ENCODE measurements around the gene RHOA. TPM values are rescaled to one million over a fixed set of nuclear protein-coding genes. Genes with fewer than 3 reads are reported as not detected.

Gene RHOA
- total and polyA plus RNA-seq, 2 of the 13 experiments (the other 11 are each of a cell fraction or from before 2014, with no cell fraction given) = 131 to 177 TPM

- ATAC-seq (no peak), DNase-seq (ENCODE audit: low spot score) (no peak), FAIRE-seq (no peak)
- H3K4me3 ChIP-seq (replicated peaks in 1 of 3; ENCODE audit: insufficient read depth in 1 of 3, low read depth in 2 of 3, low read length in 3 of 3) = no peak overlapping the region
- 91% methylated on average over 1 of the region's 1 CpG for WGBS (ENCODE audit: low lambda C conversion rate)
- no peak overlapping the region for H2AFZ ChIP-seq (ENCODE audit: low read length)
- intact Hi-C loops (cut with micrococcal nuclease; ENCODE audit: unreplicated experiment) = no loop called here
- ChIA-PET POLR2A (no interaction called here), CTCF (ENCODE audit: low intra/inter-chr PET ratio, low total read pairs) (no interaction called here)
- H3K9me3 ChIP-seq (ENCODE audit: low read length) = no peaks in the 10 kb centered on the region
- no peak overlapping the region for H3K9ac ChIP-seq (ENCODE audit: insufficient read depth, low read depth, low read length)
- H3K4me2 ChIP-seq (ENCODE audit: low read depth, low read length) = no peak overlapping the region
- H3K27me3 ChIP-seq (ENCODE audit: control insufficient read depth in 1 of 2, insufficient read depth in 2 of 2, low read length in 2 of 2) = no peaks in the 10 kb centered on the region
- peaks cover 0 to 3% of the 10 kb centered on the region in 2 experiments; a peak in 3 of 5 replicates for H3K36me3 ChIP-seq (replicated peaks in 1 of 2; ENCODE audit: control insufficient read depth in 1 of 2, insufficient read depth in 2 of 2, low read length in 2 of 2)
- H3K79me2 ChIP-seq (ENCODE audit: insufficient read depth, low read length) = peaks cover 91% of the 10 kb centered on the region
- H3K27ac ChIP-seq (ENCODE audit: extremely low read length, insufficient read depth, low read length) = no peak overlapping the region
- BruUV-seq (replicated peaks) = TSS peak; percentile 58
- H4K20me1 ChIP-seq (ENCODE audit: insufficient read depth, low read length) = peaks cover 25% of the 10 kb centered on the region
- no peak for TF ChIP-seq USF2 (IDR thresholded peaks at IDR 0.05; ENCODE audit: low read depth, low read length)
- TF ChIP-seq USF2 (CRISPR knock-in tag; IDR thresholded peaks at IDR 0.05; ENCODE audit: borderline replicate concordance) = no peak
- peak; percentile 65 to 67 for TF ChIP-seq MAFK (conservative IDR thresholded peaks at IDR 0.05 in 1 of 2, IDR thresholded peaks at IDR 0.05 in 1 of 2; ENCODE audit: low read length in 2 of 2)
- peak; percentile 61; the same call in 1 of the 2 replicates for TF ChIP-seq MAFF (IDR thresholded peaks at IDR 0.05; ENCODE audit: low read depth, low read length)
- in situ Hi-C loops (cut with HindIII; ENCODE audit: extremely low pct_ligation_motif_present, low pct_unique_long_range_greater_than_20kb) = no loop called here
- peaks cover 41% of the 10 kb centered on the region for H3K4me1 ChIP-seq (ENCODE audit: insufficient read depth, low read length)
These were observed 26.2 kb downstream of the RHOA start for GRCh38 chr3:49385617-49386016.

- FAIRE-seq = no peak
- CTCF ChIA-PET (ENCODE audit: low intra/inter-chr PET ratio, low total read pairs) = no interaction called here
- no peaks in the 10 kb centered on the region; a peak in 1 of 5 replicates for H3K36me3 ChIP-seq (replicated peaks in 1 of 2; ENCODE audit: control insufficient read depth in 1 of 2, insufficient read depth in 2 of 2, low read length in 2 of 2)
- H3K27me3 ChIP-seq (ENCODE audit: control insufficient read depth in 1 of 2, insufficient read depth in 2 of 2, low read length in 2 of 2) = no peaks in the 10 kb centered on the region
- in situ Hi-C loops (cut with HindIII; ENCODE audit: extremely low pct_ligation_motif_present, low pct_unique_long_range_greater_than_20kb) (no loop called here), intact Hi-C loops (cut with micrococcal nuclease; ENCODE audit: unreplicated experiment) (no loop called here)
- no TSS peak for BruUV-seq (replicated peaks)
- no peak overlapping the region for H3K27ac ChIP-seq (ENCODE audit: extremely low read length, insufficient read depth, low read length)
- H3K4me1 ChIP-seq (ENCODE audit: insufficient read depth, low read length) = peaks cover 48% of the 10 kb centered on the region
- no peak for DNase-seq (ENCODE audit: low spot score)
- WGBS (ENCODE audit: low lambda C conversion rate) = 73% methylated on average over 5 of the region's 5 CpGs
- H4K20me1 ChIP-seq (ENCODE audit: insufficient read depth, low read length) = peaks cover 35% of the 10 kb centered on the region
- no peak overlapping the region for H3K4me3 ChIP-seq (replicated peaks in 1 of 3; ENCODE audit: insufficient read depth in 1 of 3, low read depth in 2 of 3, low read length in 3 of 3)
- POLR2A ChIA-PET = interaction anchor here (0.6 kb wide), 1 partner anchor 24 kb away, joined by 3 read pairs; no protein-coding TSS in a partner anchor
- peaks cover 90% of the 10 kb centered on the region for H3K79me2 ChIP-seq (ENCODE audit: insufficient read depth, low read length)
- no peak overlapping the region for H3K9ac ChIP-seq (ENCODE audit: insufficient read depth, low read depth, low read length)
- H3K4me2 ChIP-seq (ENCODE audit: low read depth, low read length) = no peak overlapping the region
- no peak for ATAC-seq
- H2AFZ ChIP-seq (ENCODE audit: low read length) = no peak overlapping the region
- no peaks in the 10 kb centered on the region for H3K9me3 ChIP-seq (ENCODE audit: low read length)
- no peak for TF ChIP-seq ZNF770 (CRISPR knock-in tag; IDR thresholded peaks at IDR 0.05)
- TF ChIP-seq ZNF136 (CRISPR knock-in tag; IDR thresholded peaks at IDR 0.05; ENCODE audit: low read depth) = no peak
- TF ChIP-seq, protein P1, sequence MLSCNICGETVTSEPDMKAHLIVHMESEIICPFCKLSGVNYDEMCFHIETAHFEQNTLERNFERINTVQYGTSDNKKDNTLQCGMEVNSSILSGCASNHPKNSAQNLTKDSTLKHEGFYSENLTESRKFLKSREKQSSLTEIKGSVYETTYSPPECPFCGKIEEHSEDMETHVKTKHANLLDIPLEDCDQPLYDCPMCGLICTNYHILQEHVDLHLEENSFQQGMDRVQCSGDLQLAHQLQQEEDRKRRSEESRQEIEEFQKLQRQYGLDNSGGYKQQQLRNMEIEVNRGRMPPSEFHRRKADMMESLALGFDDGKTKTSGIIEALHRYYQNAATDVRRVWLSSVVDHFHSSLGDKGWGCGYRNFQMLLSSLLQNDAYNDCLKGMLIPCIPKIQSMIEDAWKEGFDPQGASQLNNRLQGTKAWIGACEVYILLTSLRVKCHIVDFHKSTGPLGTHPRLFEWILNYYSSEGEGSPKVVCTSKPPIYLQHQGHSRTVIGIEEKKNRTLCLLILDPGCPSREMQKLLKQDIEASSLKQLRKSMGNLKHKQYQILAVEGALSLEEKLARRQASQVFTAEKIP (CRISPR knock-in tag; IDR thresholded peaks at IDR 0.05; ENCODE audit: borderline replicate concordance) = no peak
- no peak for TF ChIP-seq ZNF841 (CRISPR knock-in tag; IDR thresholded peaks at IDR 0.05; ENCODE audit: borderline replicate concordance)
- TF ChIP-seq HOXD1 (CRISPR knock-in tag; IDR thresholded peaks at IDR 0.05) = no peak
- no peak for TF ChIP-seq GPN1 (CRISPR knock-in tag; IDR thresholded peaks at IDR 0.05; ENCODE audit: borderline replicate concordance)
- no peak for TF ChIP-seq EHMT2 (IDR thresholded peaks at IDR 0.05; ENCODE audit: borderline replicate concordance, low read depth, low read length)
- TF ChIP-seq NFE2 (CRISPR knock-in tag; IDR thresholded peaks at IDR 0.05) = no peak
- TF ChIP-seq SIX4 (CRISPR knock-in tag; IDR thresholded peaks at IDR 0.05) = no peak
- TF ChIP-seq SALL1 (CRISPR knock-in tag; IDR thresholded peaks at IDR 0.05) = no peak
These were observed 28.4 kb downstream of the RHOA start for GRCh38 chr3:49383387-49383786.
